Hepatocyte (in vitro differentiated cells): Measurements from ENCODE around the gene CHRNA1. TPM values are rescaled to one million over a fixed set of nuclear protein-coding genes. Genes with fewer than 3 reads are reported as not detected.
A peak's percentile ranks its signal among the peaks of the same experiment; 100 is the strongest.

Experiments used
- DNase-seq: peaks from one replicate; pipeline ENCODE4 v3.0.0-alpha.2; 2016; ENCODE audit warnings: low spot score
- H2AFZ ChIP-seq: fragments of 200-600 bp; sonication (generic); 2 replicates; pipeline ENCODE4 v1.6.0; 2016; ENCODE audit warnings: antibody characterized with exemption, mild to moderate bottlenecking
- H3K27ac ChIP-seq: fragments of 200-600 bp; sonication (generic); 2 replicates; pipeline ENCODE4 v1.5.1; 2016; ENCODE audit warnings: mild to moderate bottlenecking
- H3K27me3 ChIP-seq: fragments of 200-600 bp; sonication (generic); 2 replicates; pipeline ENCODE4 v1.6.1; 2016
- H3K36me3 ChIP-seq: fragments of 200-600 bp; sonication (generic); replicated peaks from 2 replicates; pipeline ENCODE4 v1.5.1; 2016; ENCODE audit warnings: low read depth; ENCODE audit not compliant: insufficient read depth
- H3K4me1 ChIP-seq: fragments of 200-600 bp; sonication (generic); 2 replicates; pipeline ENCODE4 v1.5.1; 2016; ENCODE audit warnings: mild to moderate bottlenecking, moderate library complexity; ENCODE audit not compliant: insufficient read depth
- H3K4me2 ChIP-seq: fragments of 200-600 bp; sonication (generic); 2 replicates; pipeline ENCODE4 v1.6.0; 2016
- H3K4me3 ChIP-seq: fragments of 200-600 bp; sonication (generic); 2 replicates; pipeline ENCODE4 v1.5.1; 2016; ENCODE audit warnings: mild to moderate bottlenecking
- H3K79me2 ChIP-seq: fragments of 200-600 bp; sonication (generic); 2 replicates; pipeline ENCODE4 v1.6.0; 2017; ENCODE audit warnings: mild to moderate bottlenecking
- H3K9me2 ChIP-seq: fragments of 200-600 bp; sonication (generic); replicated peaks from 2 replicates; pipeline ENCODE4 v1.6.0; 2017; ENCODE audit warnings: mild to moderate bottlenecking; ENCODE audit not compliant: insufficient read depth
- H3K9me3 ChIP-seq: fragments of 200-600 bp; sonication (generic); 2 replicates; pipeline ENCODE4 v1.5.1; 2016; ENCODE audit warnings: low read depth, mild to moderate bottlenecking
- H4K20me1 ChIP-seq: fragments of 200-600 bp; sonication (generic); 2 replicates; pipeline ENCODE4 v1.6.0; 2016; ENCODE audit warnings: mild to moderate bottlenecking; ENCODE audit not compliant: insufficient read depth, poor library complexity, severe bottlenecking
- EZH2 ChIP-seq: fragments of 200-600 bp; sonication (generic); IDR thresholded peaks from 2 replicates; pipeline ENCODE4 v1.6.1; 2016; ENCODE audit warnings: antibody characterized with exemption, mild to moderate bottlenecking, borderline replicate concordance
- EZH2phosphoT487 ChIP-seq: fragments of 200-600 bp; sonication (generic); IDR thresholded peaks from one replicate; pipeline ENCODE4 v1.6.1; 2018; ENCODE audit warnings: antibody characterized with exemption, mild to moderate bottlenecking, low read depth, moderate library complexity; ENCODE audit not compliant: unreplicated experiment, severe bottlenecking
- WGBS: methylation state at CpG from one replicate; pipeline ENCODE4 v1.1.6; 2016; ENCODE audit warnings: low lambda C conversion rate; ENCODE audit errors: missing lambda C conversion rate; 5-methylcytosine and 5-hydroxymethylcytosine counted together
- polyA plus RNA-seq: library from polyadenylated mRNA; unstranded; fragments of >200 nt; fragmentation: Nextera tagmentation; extraction: Ambion mirVana; gene quantifications from 2 replicates; pipeline ENCODE4 v1.2.1, GENCODE V29; 2016
- total RNA-seq: library from RNA; depleted of rRNA; stranded (reverse); fragments of >200 nt; gene quantifications from 2 replicates; pipeline ENCODE4 v1.2.3, GENCODE V29; 2014
- TF ChIP-seq, protein P1 (sequence below): fragments of 200-600 bp; sonication (generic); IDR thresholded peaks from 2 replicates; pipeline ENCODE4 v1.5.1; 2016; ENCODE audit warnings: antibody characterized with exemption, mild to moderate bottlenecking; ENCODE audit not compliant: poor library complexity

Gene CHRNA1
- total and polyA plus RNA-seq, 2 experiments from 2014 or later, result 1.5 to 1.9 TPM

DNA sequence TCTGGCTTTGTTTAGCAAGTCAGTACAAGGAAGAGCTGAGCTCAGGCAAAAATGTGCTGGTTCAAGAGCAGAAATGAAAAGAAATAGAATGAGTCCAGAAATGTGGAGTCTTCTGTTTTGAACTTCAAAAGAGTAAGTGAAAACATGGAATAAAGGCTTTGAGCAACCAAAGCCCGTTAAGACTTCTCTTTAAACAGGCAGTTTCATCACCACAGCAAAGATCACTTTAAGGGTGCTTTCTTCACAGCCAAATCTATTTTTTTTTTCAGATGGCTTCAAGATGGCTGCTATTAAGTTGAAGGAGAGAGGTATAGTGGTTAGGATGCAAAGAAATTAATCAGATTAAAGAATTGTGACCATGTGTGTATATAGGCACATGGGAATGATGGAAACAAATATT, 2.0 kb upstream of the CHRNA1 start:
- H3K27me3 ChIP-seq, result no peaks in the 10 kb centered on the region
- H3K36me3 ChIP-seq, result no peaks in the 10 kb centered on the region
- peaks cover 8% of the 10 kb centered on the region for H3K4me1 ChIP-seq
- WGBS, result 73% methylated on average over 1 of the region's 1 CpG
- H3K4me3 ChIP-seq, result no peak overlapping the region
- DNase-seq, result no peak
- H3K9me2 ChIP-seq, result no peaks in the 10 kb centered on the region
- no peaks in the 10 kb centered on the region for H3K79me2 ChIP-seq
- TF ChIP-seq EZH2phosphoT487, result no peak
- TF ChIP-seq, protein P1, sequence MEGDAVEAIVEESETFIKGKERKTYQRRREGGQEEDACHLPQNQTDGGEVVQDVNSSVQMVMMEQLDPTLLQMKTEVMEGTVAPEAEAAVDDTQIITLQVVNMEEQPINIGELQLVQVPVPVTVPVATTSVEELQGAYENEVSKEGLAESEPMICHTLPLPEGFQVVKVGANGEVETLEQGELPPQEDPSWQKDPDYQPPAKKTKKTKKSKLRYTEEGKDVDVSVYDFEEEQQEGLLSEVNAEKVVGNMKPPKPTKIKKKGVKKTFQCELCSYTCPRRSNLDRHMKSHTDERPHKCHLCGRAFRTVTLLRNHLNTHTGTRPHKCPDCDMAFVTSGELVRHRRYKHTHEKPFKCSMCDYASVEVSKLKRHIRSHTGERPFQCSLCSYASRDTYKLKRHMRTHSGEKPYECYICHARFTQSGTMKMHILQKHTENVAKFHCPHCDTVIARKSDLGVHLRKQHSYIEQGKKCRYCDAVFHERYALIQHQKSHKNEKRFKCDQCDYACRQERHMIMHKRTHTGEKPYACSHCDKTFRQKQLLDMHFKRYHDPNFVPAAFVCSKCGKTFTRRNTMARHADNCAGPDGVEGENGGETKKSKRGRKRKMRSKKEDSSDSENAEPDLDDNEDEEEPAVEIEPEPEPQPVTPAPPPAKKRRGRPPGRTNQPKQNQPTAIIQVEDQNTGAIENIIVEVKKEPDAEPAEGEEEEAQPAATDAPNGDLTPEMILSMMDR, result no peak
- no peak for TF ChIP-seq EZH2
- H3K4me2 ChIP-seq, result no peak overlapping the region
- H2AFZ ChIP-seq, result no peak overlapping the region
- H3K27ac ChIP-seq, result no peak overlapping the region
- no peaks in the 10 kb centered on the region for H3K9me3 ChIP-seq
- H4K20me1 ChIP-seq, result no peaks in the 10 kb centered on the region

DNA sequence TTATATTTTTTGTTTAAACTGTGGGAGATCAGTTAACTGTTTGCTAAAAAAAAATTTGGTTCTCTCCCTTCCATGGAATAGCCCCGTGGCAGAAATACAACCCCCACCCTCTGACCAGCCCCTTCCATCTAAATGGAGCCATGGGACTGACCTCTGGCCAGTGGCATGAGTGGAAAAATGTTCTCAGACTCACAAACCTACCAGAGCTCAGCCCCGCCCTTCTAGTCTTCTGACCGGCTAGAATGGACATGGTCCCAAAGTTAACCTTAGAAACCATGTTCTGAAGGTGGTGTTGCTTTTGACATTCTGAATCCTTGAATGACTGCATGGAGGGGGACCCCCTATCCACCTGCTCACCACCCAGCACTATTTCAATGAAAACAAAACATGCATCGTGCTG, 1.3 kb upstream of the CHRNA1 start:
- Histone ChIP-seq H2AFZ (no peak overlapping the region), H3K4me3 (no peak overlapping the region), H4K20me1 (no peaks in the 10 kb centered on the region), H3K27ac (no peak overlapping the region), H3K36me3 (no peaks in the 10 kb centered on the region), H3K9me3 (no peaks in the 10 kb centered on the region), H3K4me2 (no peak overlapping the region), H3K79me2 (no peaks in the 10 kb centered on the region), H3K27me3 (no peaks in the 10 kb centered on the region), H3K4me1 (peaks cover 11% of the 10 kb centered on the region), H3K9me2 (no peaks in the 10 kb centered on the region)
- DNase-seq, result no peak
- TF ChIP-seq, protein P1, result no peak
- TF ChIP-seq EZH2, result no peak
- WGBS, result 84% methylated on average over 4 of the region's 4 CpGs

DNA sequence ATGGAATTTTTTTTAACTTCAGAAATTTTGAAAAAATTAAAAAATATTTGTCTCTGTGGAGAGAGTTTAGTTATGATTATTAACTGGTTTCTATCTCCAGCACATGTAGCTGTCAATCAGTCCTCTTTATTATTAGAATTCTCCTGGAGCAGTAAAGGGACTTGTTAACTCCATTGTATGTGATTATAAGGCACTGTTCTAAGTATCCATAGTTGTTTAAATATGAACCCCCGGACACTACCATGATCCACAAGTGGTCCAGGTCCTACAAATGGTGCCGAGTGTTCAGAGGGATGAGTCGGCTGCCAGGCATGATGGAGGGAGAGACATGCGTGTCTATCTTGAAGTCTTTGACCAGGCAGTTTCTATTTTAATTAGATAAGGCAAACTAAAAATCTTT, 492 bp downstream of the CHRNA1 start:
- H3K9me3 ChIP-seq, result no peaks in the 10 kb centered on the region
- no peak overlapping the region for H3K4me3 ChIP-seq
- DNase-seq, result no peak
- WGBS, result 92% methylated on average over 4 of the region's 4 CpGs
- H3K4me2 ChIP-seq, result no peak overlapping the region
- no peaks in the 10 kb centered on the region for H3K27me3 ChIP-seq
- no peaks in the 10 kb centered on the region for H3K36me3 ChIP-seq
- H3K27ac ChIP-seq, result no peak overlapping the region
- H4K20me1 ChIP-seq, result no peaks in the 10 kb centered on the region
- no peak for TF ChIP-seq EZH2phosphoT487
- TF ChIP-seq EZH2, result no peak
- TF ChIP-seq, protein P1, result no peak
- H3K79me2 ChIP-seq, result no peaks in the 10 kb centered on the region
- H3K4me1 ChIP-seq, result peaks cover 15% of the 10 kb centered on the region
- H2AFZ ChIP-seq, result no peak overlapping the region
- no peaks in the 10 kb centered on the region for H3K9me2 ChIP-seq

DNA sequence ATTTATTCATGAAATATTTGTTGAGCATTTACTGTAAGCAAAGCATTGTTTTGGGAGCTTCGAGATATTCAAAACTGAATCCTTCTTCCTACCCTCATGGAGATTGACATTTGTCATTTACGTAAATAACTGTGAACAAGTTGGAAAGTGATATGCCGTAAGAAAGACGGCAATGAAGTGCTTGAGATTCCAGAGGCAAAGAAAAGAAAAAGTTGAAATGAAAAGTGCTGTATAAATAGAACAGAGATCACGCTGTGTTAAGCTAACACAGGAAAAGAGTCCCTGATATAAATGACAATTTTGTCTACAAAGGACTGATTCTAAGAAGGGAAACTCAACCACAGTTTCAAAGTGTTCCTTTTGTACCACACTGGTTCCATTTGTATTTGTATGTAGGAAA, 1.8 kb downstream of the CHRNA1 start:
- Histone ChIP-seq H3K27ac (no peak overlapping the region), H3K36me3 (no peaks in the 10 kb centered on the region), H4K20me1 (no peaks in the 10 kb centered on the region), H3K27me3 (no peaks in the 10 kb centered on the region), H3K9me3 (no peaks in the 10 kb centered on the region), H2AFZ (peak overlapping the region; percentile 19), H3K4me1 (peaks cover 15% of the 10 kb centered on the region), H3K4me2 (no peak overlapping the region), H3K9me2 (no peaks in the 10 kb centered on the region), H3K4me3 (no peak overlapping the region), H3K79me2 (no peaks in the 10 kb centered on the region)
- no peak for DNase-seq
- 79% methylated on average over 5 of the region's 5 CpGs for WGBS
- TF ChIP-seq EZH2, result no peak
- TF ChIP-seq, protein P1, result no peak
- no peak for TF ChIP-seq EZH2phosphoT487
